ENCODE results near the gene SNX24.
"Not testable (repeated sequence)": the region's sequence is repeated elsewhere in the genome, so short reads cannot be mapped to it uniquely, and the experiment has no call there.

SNX24 gene

GRCh38 chr5:122959740-122960445, 114.5 kb downstream of the SNX24 start:
- H3K4me3 ChIP-seq (ENCODE audit: low read depth, low read length), result no peak overlapping the region

GRCh38 chr5:122963305-122963704, 117.9 kb downstream of the SNX24 start:
- H3K4me3 ChIP-seq (ENCODE audit: low read depth, low read length), result no peak overlapping the region

DNA sequence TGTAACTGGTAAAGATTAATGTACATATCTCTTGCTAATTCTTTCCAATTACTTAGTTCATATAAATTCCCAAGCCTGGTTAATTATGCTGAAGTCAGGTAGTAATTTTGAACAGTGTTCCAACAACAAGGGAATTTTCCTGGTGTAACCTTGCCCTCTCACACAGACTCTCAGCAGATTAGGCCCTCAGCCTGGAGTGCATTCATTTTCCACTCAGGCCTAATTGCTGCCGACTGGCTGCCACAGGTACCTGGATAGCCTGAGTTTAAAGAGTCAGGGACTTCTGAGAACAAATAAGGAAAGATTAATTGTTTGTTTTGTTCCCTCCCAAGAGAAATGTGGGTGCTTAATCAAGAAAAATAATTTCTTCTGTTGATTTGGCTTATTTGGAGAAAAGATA, 119.7 kb downstream of the SNX24 start:
- H3K4me3 ChIP-seq (ENCODE audit: low read depth, low read length), result no peak overlapping the region

- H3K4me3 ChIP-seq (ENCODE audit: low read depth, low read length), result no peak overlapping the region
Observed at GRCh38 chr5:122967085-122967484, 121.7 kb downstream of the SNX24 start.

DNA sequence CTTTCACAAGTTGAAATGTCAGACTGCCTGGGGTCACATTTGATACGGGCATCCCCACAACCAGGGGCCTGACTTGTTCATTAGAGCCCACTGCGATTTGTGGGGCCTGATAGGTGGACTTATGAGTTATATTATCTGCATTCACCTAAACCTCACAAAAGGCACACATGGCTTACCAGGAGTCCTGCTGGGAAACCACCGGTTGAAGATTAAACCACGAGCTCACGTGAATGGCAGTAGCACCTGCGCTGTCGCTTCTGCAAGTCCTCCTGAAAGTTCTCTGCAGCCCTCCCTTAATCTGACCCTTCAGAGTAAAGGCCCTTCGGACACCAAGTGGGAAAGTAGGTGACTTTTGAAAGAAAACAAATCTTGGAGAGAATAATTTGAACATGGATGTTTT, 122.2 kb downstream of the SNX24 start:
- no peak overlapping the region for H3K4me3 ChIP-seq (ENCODE audit: low read depth, low read length)

DNA sequence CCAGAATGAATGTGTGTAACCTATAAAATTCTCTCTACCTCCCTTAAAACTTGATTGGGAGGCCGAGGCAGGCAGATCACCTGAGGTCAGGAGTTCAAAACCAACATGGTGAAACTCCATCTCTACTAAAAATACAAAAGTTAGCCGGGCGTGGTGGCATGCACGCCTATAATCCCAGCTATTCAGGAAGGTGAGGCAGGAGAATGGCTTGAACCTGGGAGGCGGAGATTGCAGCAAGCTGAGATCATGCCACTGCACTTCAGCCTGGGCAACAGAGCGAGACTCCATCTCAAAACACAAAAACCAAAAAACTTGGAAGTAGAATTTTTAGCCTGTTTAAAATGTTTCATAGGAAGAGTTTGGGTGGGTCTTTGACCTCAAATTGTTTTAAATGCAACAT, 122.6 kb downstream of the SNX24 start:
- not testable (repeated sequence) for H3K4me3 ChIP-seq (ENCODE audit: low read depth, low read length)

DNA sequence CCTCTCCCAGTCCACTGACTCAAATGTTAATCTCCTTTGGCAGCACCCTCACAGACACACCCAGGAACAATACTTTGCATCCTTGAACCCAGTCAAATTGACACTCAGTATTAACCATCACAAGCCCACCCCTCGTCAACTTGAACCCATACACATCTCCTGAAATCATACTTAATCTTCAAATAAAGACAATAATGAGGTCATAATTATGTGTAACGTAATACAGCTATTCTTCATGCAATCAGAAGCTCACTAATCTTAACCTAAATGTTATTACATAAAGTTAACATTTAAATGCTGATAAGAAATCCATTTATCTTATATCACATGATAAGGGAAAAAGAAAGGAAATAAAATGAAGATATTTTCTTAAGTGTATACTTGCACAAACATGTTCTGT, 125.9 kb downstream of the SNX24 start:
- no peak overlapping the region for H3K4me3 ChIP-seq (ENCODE audit: low read depth, low read length)

- no peak overlapping the region for H3K4me3 ChIP-seq (ENCODE audit: low read depth, low read length)
Observed at GRCh38 chr5:122972877-122973276, 127.5 kb downstream of the SNX24 start.

DNA sequence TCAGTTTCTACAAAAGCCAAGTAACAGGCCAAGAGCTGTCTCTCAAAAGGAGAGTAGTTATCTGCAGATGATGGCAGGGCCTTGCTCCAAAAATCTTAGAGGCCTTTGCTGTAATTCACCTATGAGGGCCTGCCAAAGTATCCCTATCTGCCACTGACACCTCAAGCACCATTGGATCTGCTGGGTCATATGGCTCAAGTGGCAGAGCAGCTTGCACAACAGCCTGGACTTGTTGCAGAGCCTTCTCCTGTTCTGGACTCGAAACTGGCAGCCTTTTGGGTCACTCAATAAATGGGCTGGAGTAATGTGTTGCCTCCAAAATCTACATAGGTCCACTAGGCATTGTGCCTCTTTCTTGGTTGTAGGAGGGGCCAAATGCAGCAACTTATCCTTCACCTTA, 128.3 kb downstream of the SNX24 start:
- not testable (repeated sequence) for H3K4me3 ChIP-seq (ENCODE audit: low read depth, low read length)

DNA sequence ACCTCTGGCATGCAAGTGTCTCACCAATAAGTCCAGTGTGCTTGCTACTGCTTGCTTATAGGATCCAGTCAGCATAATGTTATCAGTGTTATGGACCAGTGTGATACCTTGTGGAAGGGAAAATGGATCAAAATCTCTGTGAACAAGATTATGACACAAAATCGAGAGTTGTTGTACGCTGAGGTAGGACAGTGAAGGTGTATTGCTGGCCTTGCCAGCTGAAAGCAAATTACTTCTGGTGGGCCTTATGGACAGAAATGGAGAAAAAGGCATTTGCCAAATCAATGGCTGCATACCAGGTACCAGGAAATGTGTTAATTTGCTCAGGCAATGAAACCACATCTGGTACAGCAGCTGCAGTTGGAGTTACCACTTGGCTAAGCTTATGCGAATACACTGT, 128.8 kb downstream of the SNX24 start:
- H3K4me3 ChIP-seq (ENCODE audit: low read depth, low read length), result not testable (repeated sequence)

DNA sequence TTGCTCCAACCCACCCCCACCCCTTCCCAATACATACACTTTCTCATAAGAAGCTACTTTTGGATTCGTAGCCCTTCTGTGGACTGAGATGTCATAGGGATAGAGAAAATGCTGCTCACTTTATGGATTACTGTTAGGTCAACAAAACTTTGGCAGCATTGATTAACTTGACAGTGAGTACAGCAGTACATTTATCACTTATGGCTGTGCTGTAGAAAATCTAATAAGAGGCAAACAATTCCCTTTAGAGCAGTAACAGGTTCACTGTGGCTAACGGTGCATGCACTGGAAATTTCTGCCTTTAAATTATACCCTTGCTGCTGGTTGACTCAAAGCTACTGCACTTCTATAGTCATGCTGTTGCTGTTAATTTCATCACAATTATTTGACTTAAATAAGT, 131.9 kb downstream of the SNX24 start:
- H3K4me3 ChIP-seq (ENCODE audit: low read depth, low read length), result no peak overlapping the region

DNA sequence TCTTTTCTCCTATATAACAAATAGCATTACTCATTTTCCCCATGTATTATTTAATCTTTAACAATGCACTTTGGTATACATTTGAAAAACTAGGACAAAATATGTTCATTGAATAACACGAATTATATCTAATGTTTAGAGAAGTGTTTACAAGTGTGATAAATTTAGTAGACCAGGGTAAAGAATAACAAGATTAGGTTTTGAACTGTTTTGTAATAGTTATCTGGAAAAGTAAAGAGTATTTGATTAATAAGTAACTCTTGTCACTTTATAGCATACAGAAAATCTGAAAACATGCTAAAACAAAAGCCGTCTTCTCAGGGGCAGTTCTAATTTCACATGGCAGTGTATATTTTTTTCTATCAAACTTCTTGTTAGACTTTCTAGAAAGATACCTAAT, 132.7 kb downstream of the SNX24 start:
- H3K4me3 ChIP-seq (ENCODE audit: low read depth, low read length), result no peak overlapping the region

- no peak overlapping the region for H3K4me3 ChIP-seq (ENCODE audit: low read depth, low read length)
Observed at GRCh38 chr5:122978644-122979297, 133.4 kb downstream of the SNX24 start.

- H3K4me3 ChIP-seq (ENCODE audit: low read depth, low read length), result no peak overlapping the region
Observed at GRCh38 chr5:122981846-122982245, 136.4 kb downstream of the SNX24 start.

GRCh38 chr5:122982376-122982775, 137.0 kb downstream of the SNX24 start:
- H3K4me3 ChIP-seq (ENCODE audit: low read depth, low read length), result no peak overlapping the region

DNA sequence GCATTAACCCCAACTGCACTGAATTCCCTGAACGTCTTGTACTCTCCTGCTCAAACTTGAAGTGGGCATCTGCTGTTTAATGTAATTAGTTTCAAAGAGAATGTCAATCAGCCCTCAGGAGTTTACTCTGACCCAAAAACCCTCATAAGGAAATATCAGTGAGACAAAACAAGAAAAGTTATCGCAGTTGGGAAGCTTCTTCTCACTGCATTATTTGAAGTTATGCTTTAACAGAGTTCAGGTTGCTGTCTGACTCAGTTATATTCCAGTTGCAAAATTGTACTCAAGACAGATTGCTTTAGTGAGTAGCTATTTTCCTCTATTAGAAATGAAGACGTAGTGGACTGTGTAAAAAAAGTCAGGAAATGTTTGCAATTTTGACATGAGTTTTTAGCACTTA, 139.0 kb downstream of the SNX24 start:
- no peak overlapping the region for H3K4me3 ChIP-seq (ENCODE audit: low read depth, low read length)

GRCh38 chr5:122985006-122985700, 139.7 kb downstream of the SNX24 start:
- H3K4me3 ChIP-seq (ENCODE audit: low read depth, low read length), result no peak overlapping the region

DNA sequence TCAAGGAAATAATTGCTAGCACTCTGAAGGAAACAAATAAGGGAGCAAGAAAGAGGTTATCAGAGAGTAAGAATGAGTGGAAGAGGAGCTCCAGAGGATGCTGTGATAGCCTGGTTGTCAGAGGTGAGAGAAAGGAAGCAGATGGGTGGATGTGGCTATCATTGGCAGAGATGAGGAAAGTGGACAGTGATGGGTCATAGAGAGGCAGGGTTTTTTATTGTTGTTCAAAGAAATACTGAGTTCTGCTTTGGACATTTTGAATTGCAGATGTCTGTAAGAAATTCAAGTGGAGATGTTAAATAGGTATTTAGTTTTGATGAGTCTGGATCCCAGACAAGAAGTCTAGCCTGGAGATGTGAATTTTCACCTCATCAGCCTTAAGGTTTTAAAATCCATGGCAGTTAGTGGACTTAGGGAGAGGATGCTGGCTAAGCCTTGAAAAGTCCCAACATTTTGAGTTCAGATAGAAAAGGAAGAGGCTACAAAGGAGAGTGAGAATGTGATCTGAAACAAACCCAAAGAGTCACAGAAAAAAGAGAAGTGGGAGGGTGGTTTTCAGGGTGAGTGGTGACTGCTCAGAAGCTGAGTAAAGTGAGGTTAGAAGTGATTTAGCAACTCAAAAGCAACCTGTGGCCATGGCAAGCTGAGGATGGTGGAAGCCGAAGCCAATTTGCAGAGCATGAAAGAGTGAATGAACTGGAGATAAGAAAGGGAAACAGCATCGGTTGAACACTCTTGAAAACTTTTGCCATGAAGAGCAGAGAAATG, 140.7 kb downstream of the SNX24 start:
- H3K4me3 ChIP-seq (ENCODE audit: low read depth, low read length), result no peak overlapping the region

- no peak overlapping the region for H3K4me3 ChIP-seq (ENCODE audit: low read depth, low read length)
Observed at GRCh38 chr5:122996091-122996490, 150.7 kb downstream of the SNX24 start.

DNA sequence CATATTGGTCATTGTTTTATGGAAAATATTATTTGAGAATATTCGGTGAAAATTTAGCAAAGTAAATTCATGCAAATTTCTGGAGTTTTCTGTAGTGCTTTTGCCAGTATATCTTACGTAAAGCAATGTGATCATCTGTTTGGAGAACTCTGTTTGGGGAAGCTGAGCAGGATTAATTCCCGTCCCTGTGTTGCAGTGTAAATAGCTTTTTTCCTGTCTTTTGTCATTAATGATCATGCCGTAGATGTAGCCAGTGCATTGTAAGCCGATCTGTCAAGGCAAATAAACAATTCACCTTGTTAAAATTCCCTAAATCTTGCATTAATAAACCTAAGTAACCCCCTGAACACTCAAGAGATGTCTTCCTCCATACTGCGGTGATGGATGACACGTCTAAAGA, 151.9 kb downstream of the SNX24 start:
- no peak overlapping the region for H3K4me3 ChIP-seq (ENCODE audit: low read depth, low read length)

DNA sequence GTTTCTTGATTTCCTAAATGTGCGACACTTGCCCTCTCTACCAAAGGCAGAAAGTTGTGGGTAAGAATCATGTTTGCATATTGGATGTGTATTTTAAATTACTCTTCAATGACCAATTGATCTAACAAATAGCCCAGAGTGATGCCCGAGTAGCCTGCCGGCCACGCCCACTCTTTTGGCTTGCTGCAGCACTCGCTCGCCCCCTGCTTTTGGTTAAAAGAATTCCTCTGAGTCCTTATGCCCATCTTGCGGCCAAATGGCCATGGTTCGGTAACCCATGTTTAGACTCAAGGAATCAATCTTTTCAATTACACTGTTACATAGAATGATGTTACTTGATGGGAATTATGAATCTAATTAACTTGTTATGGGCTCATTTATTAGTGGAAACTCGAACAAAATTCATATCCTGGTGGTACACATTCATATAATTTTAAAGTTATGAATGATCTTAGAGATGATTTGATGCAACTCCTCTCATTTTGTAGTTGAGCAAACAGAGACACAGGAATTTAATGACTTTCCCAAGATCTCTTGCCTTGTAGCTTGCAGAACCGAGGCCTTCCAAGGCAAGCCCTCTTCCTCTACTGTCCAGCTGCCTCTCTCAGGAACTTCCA, 154.6 kb downstream of the SNX24 start:
- no peak overlapping the region for H3K4me3 ChIP-seq (ENCODE audit: low read depth, low read length)
